Measurements from ENCODE around the gene FNDC3A.

DNA sequence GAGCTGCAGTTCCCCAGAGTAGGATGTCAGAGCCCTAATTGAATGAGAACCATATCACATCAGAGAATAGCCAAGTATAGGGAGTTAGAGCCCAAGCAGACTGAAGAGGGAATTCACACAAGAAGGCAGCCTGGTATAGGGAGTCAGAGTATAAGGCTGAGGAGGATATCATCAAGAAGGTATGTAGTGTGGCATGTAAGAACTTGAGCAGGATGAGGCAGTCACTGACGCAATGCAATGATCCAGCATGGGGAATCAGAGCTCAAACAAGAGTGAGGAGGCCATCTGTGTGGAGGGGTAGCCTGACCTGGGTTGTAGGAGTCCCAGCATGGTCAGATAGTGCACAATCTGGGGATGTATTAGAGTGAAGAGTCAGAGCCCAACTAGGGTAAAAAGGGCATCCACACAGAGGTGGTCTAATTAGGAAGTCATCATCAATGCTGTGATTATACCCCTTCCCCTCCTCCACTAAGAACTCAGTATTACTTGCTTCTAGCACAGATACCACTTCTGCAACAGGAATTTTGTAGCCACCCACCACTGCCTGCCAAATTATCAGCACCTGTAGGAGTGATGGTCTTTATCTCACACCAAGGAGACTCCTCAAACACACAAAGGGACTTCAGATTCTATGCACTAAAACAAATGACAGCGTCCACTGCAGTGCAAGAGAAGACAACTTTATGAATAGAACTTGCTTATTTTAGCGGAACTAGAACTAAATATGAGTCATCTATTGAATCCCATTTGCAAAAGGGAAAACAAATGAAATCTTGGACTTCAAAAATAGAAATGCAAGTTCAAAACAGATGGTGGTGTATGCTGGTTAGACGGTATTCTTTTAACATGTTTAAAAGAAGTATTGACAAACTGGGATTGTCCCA is 107.2 kb downstream of the FNDC3A start:
- TF ChIP-seq YY1 (IDR thresholded peaks at IDR 0.05; ENCODE audit: insufficient read depth, insufficient read length) (no peak), ZNF274 (IDR thresholded peaks at IDR 0.05; ENCODE audit: low read depth, low read length) (no peak), SUZ12 (IDR thresholded peaks at IDR 0.05; ENCODE audit: extremely low read depth, insufficient read depth, insufficient read length) (no peak)

Data from NT2/D1 (cell line).